Measurements from ENCODE around the gene ZNHIT1.

- TF ChIP-seq CTCF (IDR thresholded peaks at IDR 0.05), result no peak
- no peak for TF ChIP-seq POLR2AphosphoS5 (IDR thresholded peaks at IDR 0.05)
- TF ChIP-seq EP300 (IDR thresholded peaks at IDR 0.05), result no peak
Observed at GRCh38 chr7:101197991-101198390, 20.0 kb upstream of the ZNHIT1 start.
